ENCODE results near the gene C8A.

The C8A gene

DNA sequence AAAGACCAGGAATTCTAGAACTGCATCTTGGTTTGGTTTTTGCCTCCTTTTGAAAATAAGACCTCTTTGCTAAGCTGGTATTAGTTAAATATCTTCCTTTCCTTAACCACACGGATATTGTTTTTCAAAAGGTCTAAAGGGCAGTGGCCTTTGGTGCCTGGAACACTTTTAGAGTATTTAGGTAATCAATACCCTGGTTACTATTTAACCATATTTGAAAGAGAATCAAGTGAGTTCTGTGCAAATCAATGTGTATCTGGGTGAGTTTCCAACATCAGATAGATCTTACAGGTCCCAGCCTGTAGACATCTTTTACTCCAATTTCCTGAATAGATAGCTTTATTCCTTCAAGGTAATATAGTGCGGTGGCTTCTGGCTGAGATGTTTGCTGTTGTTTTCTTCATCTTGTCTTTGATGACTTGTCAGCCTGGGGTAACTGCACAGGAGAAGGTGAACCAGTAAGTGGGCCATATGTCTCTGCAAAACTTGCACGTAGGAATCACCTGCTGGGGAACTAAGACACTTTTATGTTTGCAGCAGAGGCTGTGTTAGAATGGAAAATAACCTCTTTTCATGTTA is at the start of gene C8A:
Gene C8A, plus strand, starts transcription at position 277 of the 579 bp plus-strand sequence. Its CDS starts 105 bp downstream, at position 382.
- no peak for DNase-seq

DNA sequence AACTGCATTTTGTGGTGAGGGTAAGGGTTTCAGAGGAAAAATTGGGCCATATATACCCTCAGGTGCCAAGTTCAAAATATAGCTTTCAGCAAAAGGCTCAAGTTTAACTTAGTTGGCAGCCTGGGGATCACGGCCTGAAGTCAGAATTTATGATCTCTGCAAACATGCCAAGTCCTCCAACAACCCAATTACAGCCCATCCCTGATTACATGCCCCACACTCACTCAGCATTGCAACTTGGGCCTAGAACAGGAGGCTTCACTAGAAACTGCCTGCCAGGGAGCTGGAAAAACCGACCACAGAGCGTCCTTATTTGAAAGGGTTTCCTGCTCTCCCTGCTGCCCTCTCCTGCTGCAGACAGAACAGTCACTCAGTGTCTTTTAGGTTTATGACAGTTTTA is 47.8 kb upstream of the C8A start:
- peak; percentile 52 for DNase-seq

DNA sequence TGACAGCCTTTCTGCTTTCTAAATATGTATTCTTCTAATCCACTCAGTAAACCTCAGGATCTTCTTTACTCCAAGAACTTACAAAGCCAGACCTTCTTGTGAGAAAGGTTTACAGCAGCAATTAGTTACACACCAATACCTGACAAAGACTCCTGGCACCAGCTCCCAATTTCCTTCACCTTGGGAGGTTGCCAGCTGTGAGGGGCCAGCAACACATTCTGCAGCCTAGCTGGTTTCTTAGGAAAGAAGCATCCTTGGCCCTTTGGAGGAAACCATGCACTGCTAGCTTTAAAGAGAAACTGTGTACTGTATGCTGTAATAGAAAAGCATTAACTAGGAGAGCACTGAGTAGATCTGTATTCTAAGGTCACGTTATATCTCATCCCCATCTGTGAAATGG is 46.2 kb upstream of the C8A start:
- peak; percentile 39 for DNase-seq

DNA sequence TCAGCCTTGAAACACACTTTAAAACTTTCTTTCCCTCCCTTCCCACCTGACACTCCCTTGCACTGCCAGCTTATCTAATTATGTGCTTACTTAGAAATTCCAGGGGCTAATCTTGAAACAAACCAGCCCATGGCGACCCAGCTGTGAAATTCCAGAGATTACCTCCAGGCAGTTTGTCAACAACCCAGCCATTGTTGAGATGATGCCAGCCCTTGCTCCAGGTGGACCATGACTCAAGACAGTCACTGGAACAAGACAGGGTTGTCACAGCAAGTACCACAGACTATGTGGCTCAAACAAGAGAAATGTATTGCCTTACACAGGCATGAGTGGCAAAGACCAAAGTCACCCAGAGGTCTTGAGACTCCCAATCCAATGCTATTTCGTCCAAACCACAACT is 43.3 kb upstream of the C8A start:
- DNase-seq = no peak

DNA sequence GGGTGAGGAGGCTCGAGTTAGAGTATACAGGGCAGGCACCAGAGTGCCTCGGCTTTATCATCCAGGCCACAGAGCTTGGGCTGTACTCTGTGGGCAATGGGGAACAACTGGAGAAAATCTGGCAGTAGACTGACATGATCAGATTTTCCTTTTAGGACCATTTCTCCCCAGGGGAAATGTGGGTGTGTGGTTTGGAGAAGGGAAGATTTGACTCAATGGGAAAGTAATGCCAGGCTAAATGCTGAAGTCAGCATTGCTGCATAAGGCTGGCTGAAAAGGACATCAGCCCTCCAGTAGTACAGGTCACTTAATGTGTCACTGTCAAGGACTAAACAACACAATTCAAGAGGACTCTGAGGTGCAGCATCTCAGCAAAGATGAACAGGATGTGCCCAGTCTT is 40.4 kb upstream of the C8A start:
- no peak for DNase-seq

DNA sequence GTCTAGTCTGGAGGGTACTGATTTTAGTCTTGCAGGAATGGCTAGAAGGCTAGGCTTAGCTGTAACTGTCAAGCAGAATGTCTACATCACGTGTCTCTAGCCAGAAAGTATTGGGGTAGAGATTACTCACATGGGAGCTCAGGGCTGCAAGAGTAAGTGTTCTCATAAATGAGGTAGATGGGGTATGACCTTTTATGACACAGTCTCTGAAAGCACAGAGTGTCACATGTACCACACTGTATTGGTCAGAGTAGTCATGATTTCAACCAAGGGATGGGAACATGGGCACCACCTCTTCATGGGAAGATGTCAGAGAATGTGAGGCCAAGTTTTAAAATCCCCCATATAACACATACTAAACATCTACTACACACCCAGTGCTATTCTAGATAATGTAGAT is 38.3 kb upstream of the C8A start:
- no peak for DNase-seq

DNA sequence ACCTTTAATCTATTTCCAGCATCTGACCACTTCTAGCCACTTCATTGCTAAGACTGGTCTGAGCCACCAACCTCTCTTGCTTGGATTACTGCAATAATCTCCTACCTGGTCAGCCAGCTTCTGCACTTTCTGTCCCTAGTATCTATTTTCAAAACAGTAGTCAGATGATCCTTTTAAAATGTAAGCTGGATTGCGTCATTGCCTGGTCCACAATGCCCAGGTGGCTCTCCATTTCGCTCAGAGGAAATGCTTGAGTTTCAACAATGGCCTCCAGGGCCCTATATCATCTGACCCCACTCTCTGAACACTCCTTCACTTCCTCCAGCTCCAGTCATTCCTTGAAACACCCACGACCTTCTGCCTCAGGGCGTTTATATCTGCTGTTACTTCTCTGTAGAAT is 37.7 kb upstream of the C8A start:
- DNase-seq = no peak

DNA sequence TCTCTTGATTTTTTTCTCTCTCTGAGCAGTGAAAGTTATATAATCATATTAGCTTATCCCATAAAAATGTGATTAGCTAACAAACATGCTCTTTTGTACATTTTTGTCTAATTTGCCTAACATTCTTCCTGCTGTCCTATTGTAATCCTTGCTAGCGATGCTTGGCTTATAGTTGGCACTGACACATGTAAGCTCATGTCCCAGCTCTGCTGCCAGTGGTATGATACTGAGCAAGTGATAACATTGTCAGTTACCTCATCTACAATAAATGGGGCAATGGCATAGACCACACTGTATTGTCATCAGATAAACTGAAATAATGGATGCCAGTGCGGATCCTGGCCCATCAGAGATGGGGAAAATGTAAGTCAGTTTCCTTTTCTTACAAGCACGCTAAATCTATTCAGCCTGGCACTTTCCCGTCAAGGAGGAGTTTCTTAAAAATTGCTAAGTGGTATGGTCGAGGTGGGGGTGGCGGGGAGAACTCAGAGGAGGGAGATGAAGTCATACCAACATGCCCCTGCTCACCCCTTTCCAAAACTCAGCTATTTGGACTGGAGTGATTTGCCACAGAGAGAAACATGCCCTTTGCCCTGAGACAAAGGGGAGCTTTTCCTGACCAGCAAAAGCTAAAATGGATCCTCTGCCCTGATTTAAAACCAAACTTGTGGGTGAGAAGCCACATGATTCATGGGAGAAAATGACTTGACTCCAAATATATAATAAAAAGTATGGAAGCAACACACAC is 36.7 kb upstream of the C8A start:
- no peak for DNase-seq

DNA sequence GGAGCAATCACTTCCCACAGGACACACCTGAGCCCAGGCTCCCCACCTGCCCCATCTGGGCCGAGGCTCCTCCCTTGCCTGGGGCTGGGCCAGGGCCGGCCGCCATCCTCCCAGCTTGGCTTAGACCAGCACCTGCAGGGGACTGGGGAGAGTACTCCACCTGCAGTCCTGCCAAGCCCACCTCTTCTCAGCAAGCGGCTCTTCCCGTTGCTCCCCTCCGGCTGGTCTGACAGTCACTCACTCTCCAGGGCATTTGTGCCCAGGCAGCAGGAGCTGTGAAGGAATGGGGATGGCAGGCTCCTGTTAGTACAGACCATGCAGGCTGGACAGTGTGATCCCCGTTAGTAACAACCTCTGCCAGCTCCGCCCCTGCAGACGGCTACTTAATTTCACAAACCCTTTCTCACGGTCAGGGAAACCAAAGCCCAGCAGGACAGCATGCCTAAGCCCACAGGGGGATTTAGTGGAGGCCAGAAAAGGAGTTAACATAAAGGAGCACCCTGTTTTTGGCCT is 35.2 kb upstream of the C8A start, which contains the start of gene FYB2:
Gene FYB2, minus strand, starts transcription at position 18 of the 513 bp plus-strand sequence. CDS start 114 bp downstream, outside the sequence.
- DNase-seq = no peak

DNA sequence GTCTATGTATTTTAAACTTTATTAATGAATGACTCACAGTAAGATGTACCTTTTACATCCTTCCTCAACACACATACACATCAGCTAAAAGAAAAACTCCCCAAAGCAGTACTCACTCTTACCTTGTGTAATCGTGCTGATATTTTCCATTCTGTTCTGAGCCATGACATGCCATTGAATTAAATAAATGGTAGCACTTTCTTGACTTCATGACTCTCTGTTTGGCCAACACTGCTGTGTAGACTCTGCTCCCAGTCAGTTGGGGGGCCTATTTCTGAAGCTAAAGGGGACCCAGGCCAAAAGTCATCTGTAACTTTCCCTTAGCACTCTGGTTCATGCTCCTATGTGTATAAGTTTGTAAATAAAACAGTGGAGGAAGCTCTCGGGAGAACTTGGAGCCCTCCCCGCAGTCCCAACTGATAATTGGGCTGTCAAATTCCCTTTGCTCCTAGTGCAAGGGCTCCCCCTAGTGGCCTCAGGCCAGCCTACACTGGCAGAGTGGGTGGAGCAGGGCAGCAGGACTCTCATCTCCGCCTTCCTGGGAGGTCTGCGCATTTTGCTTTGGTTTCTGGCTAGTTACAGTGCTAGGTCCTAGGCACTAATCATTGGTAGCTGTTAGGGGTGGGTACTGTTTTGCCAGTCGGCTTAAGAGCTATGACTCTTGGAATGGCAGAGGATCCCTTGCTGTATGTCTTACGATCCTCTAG is 33.7 kb upstream of the C8A start:
- peak; percentile 60 for DNase-seq

DNA sequence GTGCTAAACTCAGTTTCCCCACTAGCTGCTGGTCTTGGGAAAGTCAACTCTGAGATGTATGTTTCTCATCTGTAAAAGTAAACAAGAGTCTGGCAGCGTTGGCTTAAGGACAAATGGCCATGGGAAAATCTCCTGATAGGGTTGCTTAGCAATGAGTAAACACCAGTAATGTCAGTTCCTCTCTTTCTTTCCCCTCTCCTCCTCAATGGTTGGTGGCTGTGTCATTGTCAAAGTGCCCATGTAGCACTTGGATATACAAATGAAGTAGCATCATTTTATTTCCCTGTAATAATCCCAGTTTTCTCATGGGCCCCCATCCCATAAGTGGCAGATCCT is 33.2 kb upstream of the C8A start:
- DNase-seq = no peak

DNA sequence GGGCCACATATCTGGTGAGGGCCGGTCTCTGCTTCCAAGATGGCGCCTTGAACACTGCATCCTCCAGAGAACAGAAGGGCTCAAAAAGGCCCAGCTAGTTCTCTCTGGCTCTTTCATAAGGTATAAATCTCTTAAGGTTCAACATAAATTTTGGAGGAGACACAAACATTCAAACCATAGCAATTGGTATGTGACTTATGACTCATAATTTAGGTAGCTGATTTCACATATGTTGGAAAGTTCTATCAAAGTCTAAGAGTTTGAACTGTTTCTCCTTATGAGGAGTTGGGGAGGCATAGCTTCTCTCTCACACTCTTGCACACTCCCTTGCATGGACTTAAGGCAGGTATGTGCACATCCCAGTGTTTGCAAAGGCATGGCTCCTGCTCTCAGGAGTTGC is 30.3 kb upstream of the C8A start:
- DNase-seq = no peak

DNA sequence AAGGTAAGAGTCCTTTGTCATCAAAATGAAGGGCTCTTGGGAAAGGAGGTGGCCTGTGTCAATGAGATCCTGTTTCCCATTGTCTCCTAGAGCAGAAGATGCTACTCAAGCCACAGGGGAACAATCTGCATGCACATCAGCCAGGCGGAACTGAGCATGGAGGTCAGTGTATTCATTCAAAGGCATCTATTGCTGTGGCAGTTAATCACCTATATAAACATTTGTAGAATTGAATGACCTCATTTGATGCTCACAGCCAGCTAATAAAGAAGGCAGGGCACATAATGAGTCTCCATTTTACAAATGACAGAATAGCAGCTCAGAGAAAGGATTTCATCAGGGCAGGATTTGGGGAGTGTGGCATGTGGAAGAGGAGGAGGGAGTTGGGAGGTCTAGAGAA is 29.7 kb upstream of the C8A start:
- no peak for DNase-seq

DNA sequence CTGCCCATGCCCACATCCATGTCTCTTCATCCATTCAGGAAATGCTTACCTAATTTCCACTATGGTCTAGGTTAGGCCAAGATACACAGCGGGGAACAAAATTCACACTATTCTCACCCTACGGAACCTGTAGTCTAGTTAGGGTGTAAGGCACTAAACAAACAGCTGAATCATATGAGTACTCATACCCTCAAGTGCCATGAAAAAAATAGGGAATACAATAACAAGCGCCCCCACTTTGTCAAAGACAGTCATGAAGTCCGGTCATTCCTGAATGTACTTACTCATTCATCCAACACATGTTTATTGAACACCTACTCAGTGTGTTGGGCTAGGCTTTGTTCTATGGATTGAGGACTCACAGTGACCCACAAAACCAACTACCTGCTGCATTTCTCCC is 29.2 kb upstream of the C8A start:
- DNase-seq = no peak

DNA sequence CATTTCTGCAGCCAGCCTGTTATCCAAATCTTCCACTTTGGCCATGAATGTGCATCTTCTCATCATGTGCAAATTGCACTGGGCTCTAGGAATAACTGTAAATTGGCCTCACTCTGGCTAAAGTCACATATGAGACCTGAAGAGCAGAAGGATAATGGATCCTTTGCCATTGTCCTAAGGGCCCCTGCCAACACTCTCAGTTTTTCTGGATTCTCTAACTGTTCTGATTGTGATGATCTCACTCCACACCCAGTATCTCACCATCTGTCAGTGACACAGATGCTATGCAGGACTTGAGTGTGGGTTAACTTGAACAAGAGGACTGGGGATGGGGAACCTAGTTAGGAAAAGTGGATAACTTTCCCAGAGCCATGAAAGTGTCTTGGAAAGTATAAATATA is 26.9 kb upstream of the C8A start:
- peak; percentile 66 for DNase-seq

DNA sequence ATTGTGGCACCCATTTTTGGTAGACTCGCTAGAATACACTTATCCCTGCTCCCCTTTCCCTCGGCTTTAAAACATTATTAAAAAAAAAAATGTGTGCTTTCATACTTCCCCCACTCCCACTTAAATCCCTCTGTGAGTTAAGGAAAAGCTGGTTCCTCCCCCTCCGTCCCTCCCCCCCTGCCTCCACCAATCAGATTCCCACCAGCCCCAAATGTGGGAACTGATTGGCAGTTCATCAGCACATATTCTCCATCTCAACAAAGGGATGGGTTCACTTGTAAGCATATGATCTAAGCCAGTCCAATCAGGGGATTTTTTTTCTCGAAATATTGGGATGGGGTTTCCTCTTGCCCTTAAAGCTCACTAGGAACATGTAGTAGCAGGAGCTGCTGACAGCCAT is 24.5 kb upstream of the C8A start:
- DNase-seq = no peak

DNA sequence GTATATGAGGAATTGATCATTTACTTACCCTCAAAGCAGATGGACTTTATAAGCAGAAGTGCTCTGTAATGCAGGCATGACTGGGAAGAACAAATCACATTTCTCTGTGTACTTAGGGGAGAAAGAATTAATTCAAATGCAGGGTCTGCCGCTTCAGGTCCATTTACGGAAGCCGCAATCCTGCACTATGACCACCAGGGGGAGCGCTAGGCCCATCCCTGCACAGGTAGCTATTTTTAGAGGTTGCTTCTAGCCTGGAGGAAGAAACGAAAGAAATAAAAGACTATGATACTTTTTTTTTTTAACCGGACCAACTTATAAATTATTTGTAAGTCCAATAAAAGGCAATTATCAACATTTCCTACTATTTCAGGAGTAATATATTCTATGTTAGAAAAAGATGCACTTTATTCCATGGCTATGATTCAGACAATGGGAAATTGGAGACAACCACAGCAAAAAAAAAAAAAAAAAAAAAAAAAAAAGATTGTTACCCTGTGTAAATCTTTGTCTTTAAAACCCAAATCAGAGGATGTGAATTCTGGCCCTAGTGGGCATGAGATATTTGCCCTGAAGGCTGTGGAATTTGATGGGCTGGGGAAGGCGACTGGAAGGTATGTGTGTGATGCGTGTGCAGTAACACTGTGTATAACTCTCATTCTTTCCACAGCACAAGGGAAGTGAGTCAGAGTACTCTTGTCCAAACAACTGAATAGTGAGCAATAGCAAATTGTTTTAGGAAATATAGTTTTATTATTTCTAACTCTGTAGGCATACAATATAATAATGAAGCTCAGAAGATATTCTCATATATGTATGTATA is 22.5 kb upstream of the C8A start:
- DNase-seq = no peak

DNA sequence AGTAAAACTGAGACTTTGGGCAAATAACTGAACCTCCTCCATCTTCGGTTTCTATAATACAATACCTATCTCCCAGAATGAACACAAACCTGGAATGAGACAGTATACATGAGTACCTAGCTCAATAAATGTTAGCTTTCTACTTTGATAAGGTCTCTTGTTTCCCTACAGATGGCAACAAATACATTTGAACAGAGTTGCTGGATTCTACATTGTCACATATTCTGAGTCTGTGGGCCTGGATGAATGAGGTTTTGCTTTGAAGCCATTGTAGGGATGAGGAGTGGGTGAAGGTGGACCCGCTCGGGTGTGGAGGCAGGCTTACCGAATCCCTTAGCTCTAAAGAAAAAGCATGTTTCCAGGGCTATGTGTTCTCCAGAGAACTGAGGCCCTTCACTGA is 21.5 kb upstream of the C8A start:
- DNase-seq = no peak

DNA sequence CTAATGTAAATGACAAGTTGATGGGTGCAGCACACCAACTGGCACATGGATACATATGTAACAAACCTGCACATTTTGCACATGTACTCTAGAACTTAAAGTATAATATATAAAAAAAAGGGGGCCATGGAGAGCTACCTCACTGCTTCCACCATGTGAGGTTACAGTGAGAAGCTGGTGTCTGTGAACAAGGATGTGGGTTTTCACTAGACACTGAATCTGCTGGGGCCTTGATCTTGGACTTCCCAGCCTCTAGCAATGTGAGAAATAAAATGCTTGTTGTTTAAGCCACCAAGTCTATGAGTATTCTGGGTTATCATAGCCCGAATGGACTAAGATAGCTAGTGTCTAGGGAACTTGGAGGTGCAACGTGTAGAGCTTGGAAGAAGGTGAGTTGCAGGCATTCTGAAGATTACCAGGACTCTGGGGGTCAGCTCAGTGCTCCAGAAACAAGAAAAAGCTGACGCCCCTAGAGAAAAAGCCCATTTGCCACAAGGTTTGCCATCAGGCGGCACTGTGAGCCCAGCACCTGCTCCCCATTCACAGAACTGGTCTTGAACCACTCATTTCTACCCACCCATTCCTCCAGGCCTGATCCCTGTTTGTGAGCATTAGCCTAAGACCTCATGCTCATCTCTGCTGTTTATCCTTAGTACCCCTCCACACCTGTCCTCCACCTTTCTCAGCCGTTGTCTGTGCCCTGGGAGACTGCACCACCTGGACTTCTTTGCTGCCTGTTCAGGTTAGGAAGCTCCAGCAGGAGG is 20.3 kb upstream of the C8A start:
- DNase-seq = no peak

DNA sequence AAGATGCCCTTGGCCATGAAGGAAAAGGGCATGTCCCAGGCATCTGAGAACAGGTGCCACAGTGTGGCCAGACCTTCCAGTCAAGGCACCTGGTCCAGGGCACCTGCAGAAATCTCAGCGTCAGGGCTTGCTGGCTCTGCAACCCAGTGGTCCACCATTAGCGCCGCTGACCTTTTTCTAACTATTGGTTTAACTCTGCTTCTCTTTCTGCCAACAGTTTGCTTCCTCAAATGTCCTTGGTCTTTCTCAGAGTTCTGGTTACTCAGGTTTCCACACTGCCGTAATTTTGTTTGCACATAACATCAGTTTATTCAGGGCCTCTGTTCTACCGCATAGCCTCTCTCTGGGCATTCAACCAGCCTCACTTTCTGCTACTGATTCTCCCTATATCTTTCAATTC is 18.9 kb upstream of the C8A start:
- no peak for DNase-seq

DNA sequence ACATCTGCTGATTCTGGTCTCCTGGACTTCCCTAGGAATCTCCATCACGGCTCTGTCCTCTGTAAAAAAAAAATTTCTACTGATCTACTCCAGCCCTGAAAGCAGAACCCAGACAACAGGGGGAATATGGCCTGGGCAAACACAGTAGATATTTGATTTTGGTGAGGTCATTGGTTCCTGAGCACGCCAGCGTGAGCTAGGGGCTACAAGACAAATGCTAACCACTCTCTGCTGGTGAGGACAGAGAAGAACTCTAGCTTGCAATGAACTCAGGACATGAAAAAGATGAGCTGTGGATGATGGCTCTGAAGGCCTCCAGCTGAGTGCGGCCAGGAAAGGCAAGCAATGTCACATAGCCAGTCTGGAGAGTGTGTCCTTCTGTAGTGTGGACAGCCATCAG is 18.2 kb upstream of the C8A start:
- DNase-seq = no peak

DNA sequence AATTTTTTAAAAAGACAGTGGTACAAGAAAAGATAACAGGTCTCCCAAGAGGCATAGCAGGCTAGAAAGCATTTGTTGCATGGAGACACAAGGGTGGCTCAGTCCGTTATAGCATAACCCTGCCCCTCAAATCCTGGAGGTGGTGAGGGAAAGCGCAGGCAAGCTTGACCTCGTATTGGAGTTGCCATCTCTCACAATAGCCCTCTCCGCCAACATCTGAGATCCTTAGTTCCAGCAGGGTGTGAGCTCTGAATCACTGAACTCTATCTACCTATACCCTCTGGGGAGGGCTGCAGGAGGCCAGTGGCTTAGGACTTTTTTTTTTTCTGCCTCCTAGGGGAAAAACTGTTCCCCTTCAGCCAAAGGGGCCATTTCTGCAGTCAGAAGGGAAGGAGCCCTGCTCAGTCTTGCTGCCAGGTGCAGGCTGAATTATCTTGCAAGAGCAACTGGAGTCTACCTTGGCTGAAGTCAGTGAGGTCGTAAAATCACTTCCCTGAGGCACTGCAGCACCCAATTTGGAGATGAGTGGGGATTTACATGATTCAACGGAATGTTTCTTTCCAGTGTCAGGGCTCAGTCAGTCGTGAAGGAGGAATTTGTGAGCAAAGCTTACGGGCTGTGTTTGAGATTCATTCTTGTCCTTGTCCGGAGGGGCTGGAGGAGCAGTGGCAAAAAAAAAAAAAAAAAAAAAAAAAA is 17.2 kb upstream of the C8A start:
- no peak for DNase-seq

Data from NCI-H446 treated with DMSO at 0.1 percent for 48 hours (cell line).